ENCODE data around the gene PRLH. TPM values are rescaled to one million over a fixed set of nuclear protein-coding genes. Genes with fewer than 3 reads are reported as not detected.

Gene PRLH
- total RNA-seq, 1 donor from 2014 or later, result not detected

- FAIRE-seq (no peak), DNase-seq (ENCODE audit: low read depth) (no peak)
- Histone ChIP-seq H3K27me3 (ENCODE audit: control insufficient read depth, insufficient read depth, low read length) (no peaks in the 10 kb centered on the region), H3K36me3 (ENCODE audit: control insufficient read depth, insufficient read depth, low read length) (peaks cover 3% of the 10 kb centered on the region), H3K4me3 (ENCODE audit: low read depth, low read length) (no peak overlapping the region)
- TF ChIP-seq CTCF (IDR thresholded peaks at IDR 0.05; ENCODE audit: insufficient read depth, low read length, severe bottlenecking), result no peak
Measured at GRCh38 chr2:237547841-237548416, 18.4 kb upstream of the PRLH start.

GRCh38 chr2:237549216-237549615 lies 17.2 kb upstream of the PRLH start:
- FAIRE-seq (no peak), DNase-seq (ENCODE audit: low read depth) (no peak)
- Histone ChIP-seq H3K36me3 (ENCODE audit: control insufficient read depth, insufficient read depth, low read length) (peaks cover 3% of the 10 kb centered on the region), H3K27me3 (ENCODE audit: control insufficient read depth, insufficient read depth, low read length) (no peaks in the 10 kb centered on the region), H3K4me3 (ENCODE audit: low read depth, low read length) (no peak overlapping the region)
- TF ChIP-seq CTCF (IDR thresholded peaks at IDR 0.05; ENCODE audit: insufficient read depth, low read length, severe bottlenecking), result no peak

- FAIRE-seq, result no peak
Measured at GRCh38 chr2:237549643-237550415, 16.5 kb upstream of the PRLH start.

GRCh38 chr2:237551071-237551574 lies 15.3 kb upstream of the PRLH start:
- H3K27me3 ChIP-seq (ENCODE audit: control insufficient read depth, insufficient read depth, low read length), result no peaks in the 10 kb centered on the region
- DNase-seq (ENCODE audit: low read depth), result no peak

More at GRCh38 chr2:237549643-237550415, 16.5 kb upstream of the PRLH start:
- no peak for TF ChIP-seq CTCF (IDR thresholded peaks at IDR 0.05; ENCODE audit: insufficient read depth, low read length, severe bottlenecking)
- Histone ChIP-seq H3K36me3 (ENCODE audit: control insufficient read depth, insufficient read depth, low read length) (peaks cover 3% of the 10 kb centered on the region), H3K4me3 (ENCODE audit: low read depth, low read length) (no peak overlapping the region), H3K27me3 (ENCODE audit: control insufficient read depth, insufficient read depth, low read length) (no peaks in the 10 kb centered on the region)
- DNase-seq (ENCODE audit: low read depth), result no peak

GRCh38 chr2:237552908-237553307 lies 13.5 kb upstream of the PRLH start:
- TF ChIP-seq CTCF (IDR thresholded peaks at IDR 0.05; ENCODE audit: insufficient read depth, low read length, severe bottlenecking), result no peak
- Histone ChIP-seq H3K27me3 (ENCODE audit: control insufficient read depth, insufficient read depth, low read length) (no peaks in the 10 kb centered on the region), H3K4me3 (ENCODE audit: low read depth, low read length) (no peak overlapping the region), H3K36me3 (ENCODE audit: control insufficient read depth, insufficient read depth, low read length) (peaks cover 3% of the 10 kb centered on the region)
- DNase-seq (ENCODE audit: low read depth) (no peak), FAIRE-seq (no peak)

More at GRCh38 chr2:237551071-237551574, 15.3 kb upstream of the PRLH start:
- no peak for FAIRE-seq
- TF ChIP-seq CTCF (IDR thresholded peaks at IDR 0.05; ENCODE audit: insufficient read depth, low read length, severe bottlenecking), result no peak
- peaks cover 3% of the 10 kb centered on the region for H3K36me3 ChIP-seq (ENCODE audit: control insufficient read depth, insufficient read depth, low read length)
- H3K4me3 ChIP-seq (ENCODE audit: low read depth, low read length), result no peak overlapping the region

Data from bronchial epithelial cell (primary cell).